Colon (tissue), 2 donors: ENCODE data around the gene WBP2.

Source experiments
- FAIRE-seq: peaks from 2 replicates; lab custom pipeline; 2012; peaks lifted over from hg19 to GRCh38; lab: Jason Lieb, UNC
- donor health status: control.
- donor health status: control.

WBP2 gene

GRCh38 chr17:75844530-75845057, 10.5 kb downstream of the WBP2 start:
- FAIRE-seq = no peak

- FAIRE-seq = no peak
Observed at GRCh38 chr17:75843577-75844529, 11.3 kb downstream of the WBP2 start, which contains the start of gene UNC13D. TSS of gene UNC13D (minus strand) at chr17:75844404. CDS start at chr17:75844337, 67 bp downstream.

GRCh38 chr17:75842963-75843576, 12.1 kb downstream of the WBP2 start:
- FAIRE-seq = no peak

- FAIRE-seq = no peak
Observed at GRCh38 chr17:75842411-75842810, 12.7 kb downstream of the WBP2 start.

GRCh38 chr17:75840799-75841164, 14.4 kb downstream of the WBP2 start:
- no peak for FAIRE-seq

- FAIRE-seq = no peak
Observed at GRCh38 chr17:75839942-75840798, 15.0 kb downstream of the WBP2 start.

DNA sequence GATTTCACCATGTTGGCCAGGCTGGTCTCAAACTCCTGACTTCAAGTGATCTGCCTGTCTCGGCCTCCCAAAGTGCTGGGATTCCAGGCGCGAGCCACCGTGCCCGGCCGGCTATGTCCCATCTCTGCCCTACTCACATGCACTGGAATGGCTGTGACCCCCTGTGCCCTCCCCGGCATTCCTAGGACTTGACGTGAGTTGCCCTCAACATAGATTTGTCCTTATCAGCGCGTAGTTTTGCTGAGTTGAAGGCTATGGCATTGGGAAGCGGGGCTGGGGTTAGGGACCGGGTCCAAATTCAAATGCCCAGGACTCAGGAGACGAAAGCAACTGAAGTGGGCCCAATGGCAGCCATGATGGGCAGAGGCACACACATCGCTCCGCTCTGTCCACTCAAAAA, 16.7 kb downstream of the WBP2 start:
- no peak for FAIRE-seq

DNA sequence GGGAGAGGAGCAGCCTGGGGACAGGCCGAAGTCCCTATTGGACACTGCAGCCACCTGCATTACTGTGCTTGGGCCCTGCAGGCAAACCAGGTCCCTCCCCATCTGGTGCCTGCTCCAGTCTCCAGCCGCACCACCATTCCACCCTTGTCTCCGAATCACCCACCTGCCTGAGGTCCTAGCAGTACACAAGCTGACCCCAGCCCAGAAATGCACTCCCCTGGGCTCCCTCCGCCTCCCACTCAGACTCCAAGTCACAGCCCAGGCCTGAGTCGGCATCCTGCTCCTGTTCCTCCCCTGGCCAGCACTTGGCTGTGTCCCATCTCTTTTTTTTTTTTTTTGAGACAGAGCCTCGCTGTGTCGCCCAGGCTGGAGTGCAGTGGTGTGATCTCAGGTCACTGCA, 17.2 kb downstream of the WBP2 start:
- no peak for FAIRE-seq

GRCh38 chr17:75836605-75837004, 18.5 kb downstream of the WBP2 start:
- no peak for FAIRE-seq

- FAIRE-seq = no peak
Observed at GRCh38 chr17:75835654-75835987, 19.5 kb downstream of the WBP2 start.

- no peak for FAIRE-seq
Observed at GRCh38 chr17:75834928-75835653, 20.0 kb downstream of the WBP2 start.

- no peak for FAIRE-seq
Observed at GRCh38 chr17:75834279-75834920, 20.7 kb downstream of the WBP2 start.

DNA sequence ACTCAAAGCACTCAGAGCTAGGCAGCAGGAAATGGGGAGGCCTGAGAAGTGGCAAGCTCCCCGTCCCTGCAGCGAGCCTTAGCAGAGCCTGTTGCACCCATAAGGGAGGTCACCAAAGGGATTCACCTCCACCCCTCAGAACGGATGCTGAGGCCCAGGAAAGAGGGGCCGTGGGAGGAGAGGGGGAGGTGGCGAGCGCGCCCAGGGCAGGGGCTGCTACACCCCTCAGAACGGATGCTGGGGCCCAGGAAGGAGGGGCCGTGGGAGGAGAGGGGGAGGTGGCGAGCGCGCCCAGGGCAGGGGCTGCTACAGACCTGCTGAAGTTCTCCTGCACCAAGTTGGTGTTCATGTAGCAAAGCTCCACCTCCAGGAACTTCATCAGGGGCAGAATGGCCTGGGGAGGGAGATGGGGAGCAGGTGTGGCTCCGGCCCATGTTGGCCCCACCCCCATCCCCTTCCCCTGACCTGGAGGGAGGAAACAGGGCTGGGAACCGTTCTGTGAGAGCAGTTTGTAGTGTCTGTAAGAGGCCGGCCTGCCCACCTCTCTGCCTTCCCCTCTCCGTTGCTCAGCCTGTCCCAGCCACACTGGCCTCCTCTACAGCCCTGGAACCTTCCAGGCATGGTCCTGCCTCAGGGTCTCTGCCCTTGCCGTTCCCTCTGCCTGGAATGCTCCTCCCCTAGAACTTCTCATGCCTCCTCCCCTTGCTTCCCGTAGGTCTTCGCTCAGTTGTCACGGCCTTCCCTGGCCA, 22.3 kb downstream of the WBP2 start:
- no peak for FAIRE-seq

DNA sequence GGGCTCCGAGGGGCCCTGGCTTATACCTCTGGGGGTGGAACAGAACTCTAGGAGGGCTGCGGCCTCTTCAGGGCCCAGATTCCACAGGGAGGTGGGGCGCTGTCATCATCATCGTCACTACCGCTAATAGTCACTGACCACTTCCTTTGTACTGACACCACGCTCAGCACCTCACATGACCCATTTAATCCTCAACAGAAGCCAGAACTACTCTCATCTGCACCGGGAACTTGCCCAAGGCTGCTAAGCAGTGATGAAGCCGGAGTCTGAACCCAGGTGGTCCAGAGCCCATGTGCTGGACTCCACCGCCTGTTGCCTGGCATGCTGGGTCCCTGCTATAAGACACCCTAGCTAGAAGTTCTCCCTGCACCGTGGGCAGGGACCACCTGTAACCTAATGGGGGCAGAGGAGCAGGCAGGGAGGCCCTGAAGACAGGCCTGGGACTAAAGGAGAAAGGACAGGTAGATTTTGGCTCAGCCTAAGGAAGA, 22.9 kb downstream of the WBP2 start:
- FAIRE-seq = no peak

GRCh38 chr17:75831032-75831571, 24.0 kb downstream of the WBP2 start:
- FAIRE-seq = no peak

DNA sequence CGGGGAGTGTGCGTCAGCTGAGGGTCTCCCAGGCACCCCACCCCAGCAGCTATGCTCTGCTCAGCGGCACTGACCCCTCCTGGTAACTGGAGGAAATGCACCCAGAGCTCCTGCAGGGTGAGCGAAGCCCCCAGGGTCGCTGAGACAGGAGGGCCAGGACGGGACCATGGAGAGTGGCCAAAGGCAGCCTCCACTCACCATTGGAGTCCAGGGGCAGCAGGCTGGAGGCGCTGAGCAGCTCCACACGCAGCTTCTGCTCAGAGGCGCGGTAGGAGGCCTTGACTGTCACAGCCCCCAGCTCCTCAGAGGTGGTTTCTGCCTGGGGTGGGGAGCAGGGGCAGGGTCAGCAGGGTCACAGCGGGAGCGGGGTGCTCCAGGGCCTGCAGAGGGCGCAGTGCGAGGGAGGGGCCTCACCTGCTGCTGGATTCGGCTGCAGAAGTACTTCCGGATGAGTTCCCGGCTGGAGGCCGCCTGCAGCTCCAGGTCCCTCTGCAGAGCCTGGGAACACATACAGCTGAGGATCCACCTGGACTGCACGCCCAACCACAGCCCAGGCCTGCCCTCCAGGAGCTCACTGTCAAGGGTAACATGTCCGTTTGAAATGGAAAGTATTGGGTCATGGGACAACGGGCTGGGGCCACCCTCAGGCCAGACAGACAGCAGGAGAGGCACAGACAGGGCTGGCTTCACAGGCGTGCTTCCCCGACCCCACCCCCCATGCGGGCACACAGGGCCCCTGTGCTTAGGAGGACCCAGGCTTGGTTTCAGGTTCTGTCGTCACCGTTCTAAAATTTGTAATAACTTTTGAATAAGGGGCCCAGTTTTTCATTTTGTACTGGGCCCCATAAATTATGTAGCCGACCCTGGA, 24.7 kb downstream of the WBP2 start:
- no peak for FAIRE-seq

DNA sequence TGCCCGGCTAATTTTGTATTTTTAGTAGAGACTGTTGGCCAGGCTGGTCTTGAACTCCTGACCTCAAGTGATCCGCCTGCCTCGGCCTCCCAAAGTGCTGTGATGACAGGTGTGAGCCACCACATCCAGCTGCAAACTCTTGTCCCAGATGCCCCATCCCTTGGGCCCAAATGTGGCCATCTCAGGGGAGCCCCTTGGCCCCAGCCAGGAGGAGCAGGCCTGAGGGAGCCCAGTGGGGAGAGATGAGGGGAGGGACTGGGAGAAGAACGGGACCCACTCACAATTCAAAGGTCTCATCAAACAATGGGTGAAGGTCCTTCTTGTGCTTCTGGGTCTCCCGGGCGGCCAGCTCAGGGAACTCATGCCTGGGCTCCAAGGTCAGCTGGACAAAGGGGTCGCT, 25.4 kb downstream of the WBP2 start:
- no peak for FAIRE-seq

DNA sequence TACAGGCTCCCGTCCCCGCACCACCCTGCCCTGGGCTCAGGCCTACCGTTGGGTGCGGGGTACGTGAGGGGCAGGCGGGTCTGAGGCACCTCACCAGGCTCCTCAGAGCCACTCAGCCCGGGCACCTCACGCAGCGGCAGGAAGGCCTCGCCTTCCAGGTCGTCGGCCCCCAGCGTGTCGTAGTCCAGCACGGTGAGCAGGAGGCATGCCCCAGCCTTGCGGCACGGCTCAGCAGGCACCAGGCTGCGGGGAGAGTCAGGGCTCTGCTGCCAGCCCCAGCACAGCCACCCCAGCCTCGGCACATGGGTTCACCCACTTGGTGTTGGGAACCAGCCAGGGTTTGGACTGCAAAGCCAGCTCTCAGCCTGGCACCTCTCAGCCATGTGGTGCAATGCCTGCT, 26.4 kb downstream of the WBP2 start:
- no peak for FAIRE-seq

DNA sequence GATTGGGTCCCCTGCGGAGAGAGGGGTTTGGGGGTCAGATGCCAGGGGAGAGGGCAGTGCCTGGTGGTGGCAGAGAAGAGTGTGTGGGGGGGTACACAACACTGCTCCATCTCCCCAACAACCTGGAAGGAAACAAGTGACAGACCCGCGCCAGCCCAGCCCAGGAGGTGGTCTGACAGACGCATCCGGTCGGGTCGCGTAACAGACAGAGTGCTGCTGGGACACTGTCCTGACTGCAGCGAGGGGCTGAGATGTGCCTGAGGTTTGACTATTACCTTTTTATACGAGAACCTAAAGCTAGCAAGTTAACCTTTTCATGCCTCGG, 27.1 kb downstream of the WBP2 start:
- FAIRE-seq = no peak
